BJ (cell line): ENCODE data around the gene AP3B1. TPM values are rescaled to one million over a fixed set of nuclear protein-coding genes. Genes with fewer than 3 reads are reported as not detected.

ENCODE experiments used
- CTCF ChIA-PET: fragments of 350-600 bp; formaldehyde crosslinking; extraction: SDS; loops from one replicate; lab custom pipeline; 2021; ENCODE audit warnings: antibody characterized with exemption, inconsistent platforms; lab: Yijun Ruan, JAX
- POLR2A ChIA-PET: fragments of 300-600 bp; sonication (Branson Sonifier 250); formaldehyde crosslinking; extraction: SDS; loops from one replicate; lab custom pipeline; 2021; ENCODE audit warnings: antibody characterized with exemption; lab: Charles Lee
- DNase-seq: peaks from one replicate; pipeline ENCODE4 v3.0.0-alpha.2; 2011; ENCODE audit warnings: low read depth
- H3K27me3 ChIP-seq: 2 replicates; pipeline ENCODE4 v1.6.0; 2011; ENCODE audit warnings: low read length; ENCODE audit not compliant: control insufficient read depth, insufficient read depth
- H3K36me3 ChIP-seq: 2 replicates; pipeline ENCODE4 v1.5.1; 2011; ENCODE audit warnings: low read length; ENCODE audit not compliant: control insufficient read depth, insufficient read depth
- H3K4me3 ChIP-seq: 2 replicates; pipeline ENCODE4 v1.5.1; 2011; ENCODE audit warnings: low read depth, mild to moderate bottlenecking, control low read depth, low read length
- CTCF ChIP-seq: IDR thresholded peaks from 2 replicates; pipeline ENCODE4 v1.5.1; 2011; ENCODE audit warnings: low read depth, mild to moderate bottlenecking, control low read depth, inconsistent platforms, low read length, moderate library complexity; ENCODE audit not compliant: insufficient read depth
- polyA plus RNA-seq: library from polyadenylated mRNA; depleted of rRNA; stranded (reverse); fragments of >200 nt; gene quantifications from 2 replicates; pipeline ENCODE4 v1.2.3, GENCODE V29; 2011

The AP3B1 gene
- polyA plus RNA-seq, 1 experiment, result 23.9 TPM

GRCh38 chr5:77991084-77991483, 303.4 kb downstream of the AP3B1 start:
- Histone ChIP-seq H3K27me3 (no peaks in the 10 kb centered on the region), H3K36me3 (no peaks in the 10 kb centered on the region), H3K4me3 (no peak overlapping the region)
- POLR2A ChIA-PET, result no interaction called here
- CTCF ChIA-PET, result interaction anchor here (1.5 to 1.7 kb wide), 2 partner anchors 11 to 19 kb away, joined by 4 to 6 read pairs; no protein-coding TSS in a partner anchor
- no peak for DNase-seq
- no peak for TF ChIP-seq CTCF

GRCh38 chr5:77990020-77990419, 304.5 kb downstream of the AP3B1 start:
- POLR2A ChIA-PET, result no interaction called here
- DNase-seq, result no peak
- H3K4me3 ChIP-seq, result no peak overlapping the region
- TF ChIP-seq CTCF, result no peak
- H3K36me3 ChIP-seq, result no peaks in the 10 kb centered on the region
- CTCF ChIA-PET, result no interaction called here
- H3K27me3 ChIP-seq, result 0 out of 2 replicates have a peak, but pooled peaks cover under 1% of the 10 kb centered on the region

GRCh38 chr5:77987988-77988387, 306.5 kb downstream of the AP3B1 start:
- no peak for DNase-seq
- peaks cover 4% of the 10 kb centered on the region; the same call in 1 of the 2 replicates for H3K27me3 ChIP-seq
- ChIA-PET POLR2A (no interaction called here), CTCF (no interaction called here)
- no peak overlapping the region for H3K4me3 ChIP-seq
- TF ChIP-seq CTCF, result no peak
- no peaks in the 10 kb centered on the region for H3K36me3 ChIP-seq

GRCh38 chr5:77987331-77987730, 307.2 kb downstream of the AP3B1 start:
- ChIA-PET CTCF (no interaction called here), POLR2A (no interaction called here)
- no peak for DNase-seq
- peaks cover 4% of the 10 kb centered on the region; the same call in 1 of the 2 replicates for H3K27me3 ChIP-seq
- TF ChIP-seq CTCF, result no peak
- H3K4me3 ChIP-seq, result no peak overlapping the region
- no peaks in the 10 kb centered on the region for H3K36me3 ChIP-seq

GRCh38 chr5:77986261-77986660, 308.2 kb downstream of the AP3B1 start:
- H3K4me3 ChIP-seq, result no peak overlapping the region
- no peak for DNase-seq
- H3K36me3 ChIP-seq, result no peaks in the 10 kb centered on the region
- peaks cover 7% of the 10 kb centered on the region; the same call in 1 of the 2 replicates for H3K27me3 ChIP-seq
- POLR2A ChIA-PET, result no interaction called here
- CTCF ChIA-PET, result no interaction called here
- TF ChIP-seq CTCF, result no peak
